BE2C (cell line): ENCODE results near the gene TOR2A.

Experiments used
- DNase-seq: peaks from one replicate; pipeline ENCODE4 v3.0.0-alpha.2; 2020
- H3K27me3 ChIP-seq: fragments of 250-450 bp; sonication (Bioruptor Pico); 2 replicates; pipeline ENCODE4 v1.5.1; 2020; ENCODE audit warnings: mild to moderate bottlenecking
- H3K36me3 ChIP-seq: fragments of 250-450 bp; sonication (Bioruptor Pico); 2 replicates; pipeline ENCODE4 v1.5.1; 2020; ENCODE audit warnings: mild to moderate bottlenecking
- H3K4me1 ChIP-seq: fragments of 250-450 bp; sonication (Bioruptor Pico); 2 replicates; pipeline ENCODE4 v1.5.1; 2020
- H3K4me3 ChIP-seq: 2 replicates; pipeline ENCODE4 v1.5.1; 2011; ENCODE audit warnings: low read depth, low read length
- H3K9me3 ChIP-seq: fragments of 250-450 bp; sonication (Bioruptor Pico); 2 replicates; pipeline ENCODE4 v1.5.1; 2020
- CTCF ChIP-seq: IDR thresholded peaks from 2 replicates; pipeline ENCODE4 v1.5.1; 2012; ENCODE audit warnings: mild to moderate bottlenecking, low read depth, low read length

TOR2A gene

GRCh38 chr9:127697575-127697974 lies 37.5 kb downstream of the TOR2A start:
- DNase-seq = no peak
- Histone ChIP-seq H3K36me3 (no peaks in the 10 kb centered on the region), H3K9me3 (no peaks in the 10 kb centered on the region), H3K4me3 (no peak overlapping the region), H3K27me3 (no peaks in the 10 kb centered on the region), H3K4me1 (peaks cover 11% of the 10 kb centered on the region; the same call in 1 of the 2 replicates)
- no peak for TF ChIP-seq CTCF

- Histone ChIP-seq H3K36me3 (peaks cover 10% of the 10 kb centered on the region), H3K9me3 (no peaks in the 10 kb centered on the region), H3K4me1 (peaks cover under 1% of the 10 kb centered on the region; the same call in 1 of the 2 replicates), H3K27me3 (no peaks in the 10 kb centered on the region), H3K4me3 (no peak overlapping the region)
- no peak for TF ChIP-seq CTCF
- no peak for DNase-seq
Observed at GRCh38 chr9:127694890-127695720, 40.0 kb downstream of the TOR2A start.

GRCh38 chr9:127693697-127694096 lies 41.4 kb downstream of the TOR2A start:
- DNase-seq = no peak
- H3K36me3 ChIP-seq = peaks cover 21% of the 10 kb centered on the region
- no peak for TF ChIP-seq CTCF
- no peaks in the 10 kb centered on the region for H3K9me3 ChIP-seq
- no peaks in the 10 kb centered on the region for H3K27me3 ChIP-seq
- no peaks in the 10 kb centered on the region for H3K4me1 ChIP-seq
- no peak overlapping the region for H3K4me3 ChIP-seq

GRCh38 chr9:127693143-127693542 lies 42.0 kb downstream of the TOR2A start:
- H3K27me3 ChIP-seq = no peaks in the 10 kb centered on the region
- no peak for DNase-seq

GRCh38 chr9:127692071-127692470 lies 43.0 kb downstream of the TOR2A start:
- no peaks in the 10 kb centered on the region for H3K9me3 ChIP-seq
- H3K4me1 ChIP-seq = no peaks in the 10 kb centered on the region
- no peak for DNase-seq
- no peak overlapping the region for H3K4me3 ChIP-seq
- H3K36me3 ChIP-seq = peaks cover 32% of the 10 kb centered on the region
- TF ChIP-seq CTCF = no peak
- no peaks in the 10 kb centered on the region for H3K27me3 ChIP-seq

More at GRCh38 chr9:127693143-127693542, 42.0 kb downstream of the TOR2A start:
- H3K36me3 ChIP-seq = peaks cover 27% of the 10 kb centered on the region
- TF ChIP-seq CTCF = no peak
- no peak overlapping the region for H3K4me3 ChIP-seq
- no peaks in the 10 kb centered on the region for H3K9me3 ChIP-seq
- no peaks in the 10 kb centered on the region for H3K4me1 ChIP-seq

GRCh38 chr9:127690735-127691134 lies 44.4 kb downstream of the TOR2A start:
- no peaks in the 10 kb centered on the region for H3K9me3 ChIP-seq
- H3K36me3 ChIP-seq = peaks cover 33% of the 10 kb centered on the region
- H3K27me3 ChIP-seq = no peaks in the 10 kb centered on the region
- TF ChIP-seq CTCF = no peak
- H3K4me1 ChIP-seq = no peaks in the 10 kb centered on the region
- H3K4me3 ChIP-seq = no peak overlapping the region
- DNase-seq = no peak
